Nephron (organoid): ENCODE data around the gene DCAF7.

ENCODE experiments used
- H3K27ac Mint-ChIP-seq, 3 experiments: 2 replicates each; pipeline ENCODE4 v1.8.0; 2020; ENCODE audit warnings: mixed read lengths in 3 of 3, mild to moderate bottlenecking in 2 of 3, moderate library complexity in 1 of 3
- H3K27me3 Mint-ChIP-seq: 2 replicates; pipeline ENCODE4 v1.8.0; 2021; ENCODE audit warnings: low read depth, mild to moderate bottlenecking, moderate library complexity, mixed read lengths
- H3K36me3 Mint-ChIP-seq: 2 replicates; pipeline ENCODE4 v1.8.0; 2020; ENCODE audit warnings: low read depth, mixed read lengths
- H3K4me1 Mint-ChIP-seq: 2 replicates; pipeline ENCODE4 v1.8.0; 2020; ENCODE audit warnings: mixed read lengths
- H3K4me3 Mint-ChIP-seq, 3 experiments: 2 replicates each; pipeline ENCODE4 v1.8.0; 2020; ENCODE audit warnings: mild to moderate bottlenecking in 3 of 3, mixed read lengths in 3 of 3, moderate library complexity in 2 of 3
- H3K9me3 Mint-ChIP-seq: 2 replicates; pipeline ENCODE4 v1.8.0; 2020; ENCODE audit warnings: mixed read lengths
- CTCF ChIP-seq, 3 experiments: fragments of 200-600 bp; sonication (generic); IDR thresholded peaks; one replicate each; pipeline ENCODE4 v1.5.0; 2021; ENCODE audit warnings: antibody characterized with exemption in 3 of 3; ENCODE audit not compliant: unreplicated experiment in 3 of 3

DCAF7 gene

GRCh38 chr17:63506627-63507026 is 43.6 kb upstream of the DCAF7 start:
- H3K27ac Mint-ChIP-seq = no peak overlapping the region
- TF ChIP-seq CTCF (IDR thresholded peaks at IDR 0.05; ENCODE audit: unreplicated experiment in 3 of 3) = no peak
- no peaks in the 10 kb centered on the region for H3K4me1 Mint-ChIP-seq

GRCh38 chr17:63511331-63511730 is 38.9 kb upstream of the DCAF7 start:
- Mint-ChIP-seq H3K4me3 (no peak overlapping the region), H3K27me3 (peaks cover 42% of the 10 kb centered on the region), H3K36me3 (no peaks in the 10 kb centered on the region), H3K9me3 (no peaks in the 10 kb centered on the region), H3K27ac (no peak overlapping the region), H3K4me1 (no peaks in the 10 kb centered on the region)
- no peak for TF ChIP-seq CTCF (IDR thresholded peaks at IDR 0.05; ENCODE audit: unreplicated experiment in 3 of 3)

More at GRCh38 chr17:63506627-63507026, 43.6 kb upstream of the DCAF7 start:
- Mint-ChIP-seq H3K4me3 (no peak overlapping the region), H3K36me3 (no peaks in the 10 kb centered on the region), H3K27me3 (peaks cover 58% of the 10 kb centered on the region), H3K9me3 (no peaks in the 10 kb centered on the region)

- no peak for TF ChIP-seq CTCF (IDR thresholded peaks at IDR 0.05; ENCODE audit: unreplicated experiment in 3 of 3)
- Mint-ChIP-seq H3K36me3 (no peaks in the 10 kb centered on the region), H3K4me3 (no peak overlapping the region), H3K27me3 (peaks cover 47% of the 10 kb centered on the region), H3K9me3 (no peaks in the 10 kb centered on the region), H3K4me1 (no peaks in the 10 kb centered on the region), H3K27ac (no peak overlapping the region)
Observed at GRCh38 chr17:63512388-63512787, 37.9 kb upstream of the DCAF7 start.

GRCh38 chr17:63512896-63513644 is 37.2 kb upstream of the DCAF7 start:
- H3K4me1 Mint-ChIP-seq = no peaks in the 10 kb centered on the region
- no peak overlapping the region for H3K4me3 Mint-ChIP-seq
- no peaks in the 10 kb centered on the region for H3K36me3 Mint-ChIP-seq
- H3K27me3 Mint-ChIP-seq = peaks cover 49% of the 10 kb centered on the region
- TF ChIP-seq CTCF (IDR thresholded peaks at IDR 0.05; ENCODE audit: unreplicated experiment in 3 of 3) = no peak
- H3K27ac Mint-ChIP-seq = no peak overlapping the region
- no peaks in the 10 kb centered on the region for H3K9me3 Mint-ChIP-seq

- no peak overlapping the region for H3K4me3 Mint-ChIP-seq
- H3K9me3 Mint-ChIP-seq = no peaks in the 10 kb centered on the region
- no peaks in the 10 kb centered on the region for H3K4me1 Mint-ChIP-seq
- no peak for TF ChIP-seq CTCF (IDR thresholded peaks at IDR 0.05; ENCODE audit: unreplicated experiment in 3 of 3)
- no peak overlapping the region for H3K27ac Mint-ChIP-seq
- H3K36me3 Mint-ChIP-seq = no peaks in the 10 kb centered on the region
- H3K27me3 Mint-ChIP-seq = peaks cover 46% of the 10 kb centered on the region
Observed at GRCh38 chr17:63514477-63514876, 35.8 kb upstream of the DCAF7 start.

- no peaks in the 10 kb centered on the region for H3K4me1 Mint-ChIP-seq
- no peak overlapping the region for H3K27ac Mint-ChIP-seq
- no peak for TF ChIP-seq CTCF (IDR thresholded peaks at IDR 0.05; ENCODE audit: unreplicated experiment in 3 of 3)
- no peaks in the 10 kb centered on the region for H3K9me3 Mint-ChIP-seq
- no peaks in the 10 kb centered on the region for H3K36me3 Mint-ChIP-seq
- H3K27me3 Mint-ChIP-seq = peaks cover 46% of the 10 kb centered on the region
- no peak overlapping the region for H3K4me3 Mint-ChIP-seq
Observed at GRCh38 chr17:63514974-63515373, 35.3 kb upstream of the DCAF7 start.
